Stimulated activated CD4-positive, alpha-beta T cell treated with anti-CD3 and anti-CD28 coated beads, Interleukin-12 subunit alpha, Interleukin-12 subunit beta, amount 100 ng/mL, for 4 hours (primary cell): ENCODE results near the gene XRN2.

Source experiments
- DNase-seq: peaks from one replicate; pipeline ENCODE4 v3.0.0-alpha.2; 2020

The XRN2 gene

GRCh38 chr20:21301940-21302663, 1.0 kb upstream of the XRN2 start:
- DNase-seq = no peak

DNA sequence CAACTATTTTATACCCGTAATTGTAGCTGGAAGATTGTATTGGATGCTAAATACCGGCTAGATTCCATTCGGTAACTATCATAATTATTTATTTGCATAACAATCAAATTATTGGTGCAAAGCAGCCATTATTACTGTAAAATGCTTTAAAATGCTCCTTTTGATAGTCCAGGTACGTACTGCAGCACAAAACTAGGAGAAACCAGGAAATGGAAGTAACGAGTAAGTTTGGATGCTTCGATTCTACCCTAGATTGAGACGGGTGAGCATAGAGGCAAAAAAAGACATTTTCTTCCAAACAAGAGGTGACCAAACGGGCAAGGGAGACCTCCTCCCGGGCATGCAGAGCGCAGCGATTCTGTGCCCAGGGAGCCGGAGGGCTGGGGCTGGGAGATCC, 469 bp upstream of the XRN2 start:
- DNase-seq = no peak

DNA sequence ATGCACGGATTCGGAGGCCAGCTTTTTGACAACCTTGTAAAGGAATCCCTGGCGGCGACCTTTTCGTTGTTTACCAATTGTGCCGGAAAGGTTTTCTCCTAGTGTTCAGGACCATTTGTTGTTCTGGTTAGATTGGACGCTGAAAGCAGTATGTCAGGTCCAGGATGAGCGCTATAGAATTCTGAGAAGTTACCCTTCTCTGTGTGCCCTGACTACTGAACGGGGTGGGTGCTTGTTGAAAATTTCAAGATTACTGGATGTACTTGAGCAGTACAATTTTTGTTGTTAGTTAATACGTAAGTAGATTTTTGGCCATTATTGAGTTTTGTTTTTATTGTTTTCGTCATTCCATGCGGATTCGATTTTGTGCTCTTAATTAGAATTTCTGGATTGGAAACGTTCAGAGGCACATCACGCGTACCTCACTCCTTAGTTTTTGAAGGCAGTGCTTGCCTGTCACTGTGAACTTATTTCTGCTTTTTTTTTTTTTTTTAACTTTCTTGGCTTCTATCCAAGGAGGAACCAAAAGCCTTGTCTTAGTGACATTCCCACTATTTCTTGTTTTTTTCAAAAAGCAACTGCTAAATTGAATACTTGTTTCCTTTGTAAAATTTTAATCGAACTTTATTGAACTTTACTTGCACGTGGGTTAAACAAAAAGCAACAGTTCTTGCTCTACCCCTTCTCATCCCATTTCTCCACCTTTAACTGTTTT, 898 bp downstream of the XRN2 start:
- DNase-seq = no peak

DNA sequence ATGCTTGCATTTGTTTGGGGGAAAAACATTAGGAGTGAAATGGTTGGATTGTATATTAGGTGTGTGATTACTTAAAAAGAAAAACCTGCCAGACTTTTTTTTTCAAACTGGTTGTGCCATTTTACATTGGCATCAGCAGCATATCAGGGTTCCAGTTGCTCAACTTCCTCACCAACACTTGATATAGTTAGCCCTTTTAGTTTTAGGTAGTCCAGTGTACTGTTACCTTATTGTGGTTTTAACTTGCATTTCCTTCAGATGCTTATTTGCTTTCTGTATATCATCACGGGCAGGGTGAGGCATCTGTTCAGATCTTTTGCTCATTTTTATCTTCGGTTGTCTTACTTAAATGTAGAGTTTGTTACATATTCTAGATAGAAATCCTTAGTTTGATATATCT, 5.2 kb downstream of the XRN2 start:
- DNase-seq = no peak

DNA sequence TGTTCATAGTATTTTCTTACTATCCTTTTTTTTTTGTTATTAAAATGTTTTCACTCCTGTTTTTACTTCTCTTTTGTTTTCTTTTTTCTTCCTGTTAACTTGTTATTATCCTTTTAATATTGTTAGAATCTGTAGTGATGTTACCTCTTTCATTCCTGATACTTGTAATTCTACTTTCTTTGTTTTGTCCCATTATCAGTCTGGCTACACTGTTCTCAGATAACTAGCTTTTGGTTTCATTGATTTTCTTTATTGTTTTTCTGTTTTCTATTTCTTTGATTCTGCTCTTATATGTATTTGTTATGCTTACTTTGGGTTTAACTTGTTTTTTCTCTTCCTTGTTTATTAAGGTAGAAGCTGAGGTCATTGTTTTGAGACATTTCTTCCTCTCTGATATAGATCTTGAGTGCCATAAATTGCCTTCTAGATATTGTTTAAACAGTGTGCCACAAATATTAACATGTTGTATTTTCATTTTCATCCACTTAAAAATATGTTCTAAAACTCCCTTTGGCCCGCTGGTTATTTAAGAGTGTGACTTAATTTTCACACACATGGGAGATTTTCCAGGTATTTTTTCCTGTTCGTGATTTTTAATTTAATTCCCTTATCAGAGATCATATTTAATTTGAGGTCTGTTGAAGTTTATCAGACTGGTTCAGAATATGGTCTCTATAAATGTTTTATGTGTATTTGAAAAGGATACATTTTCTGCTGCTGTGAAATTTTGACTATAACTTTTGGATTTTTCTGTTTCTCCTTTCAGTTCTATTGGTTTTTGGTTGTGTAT, 6.7 kb downstream of the XRN2 start:
- DNase-seq = no peak

DNA sequence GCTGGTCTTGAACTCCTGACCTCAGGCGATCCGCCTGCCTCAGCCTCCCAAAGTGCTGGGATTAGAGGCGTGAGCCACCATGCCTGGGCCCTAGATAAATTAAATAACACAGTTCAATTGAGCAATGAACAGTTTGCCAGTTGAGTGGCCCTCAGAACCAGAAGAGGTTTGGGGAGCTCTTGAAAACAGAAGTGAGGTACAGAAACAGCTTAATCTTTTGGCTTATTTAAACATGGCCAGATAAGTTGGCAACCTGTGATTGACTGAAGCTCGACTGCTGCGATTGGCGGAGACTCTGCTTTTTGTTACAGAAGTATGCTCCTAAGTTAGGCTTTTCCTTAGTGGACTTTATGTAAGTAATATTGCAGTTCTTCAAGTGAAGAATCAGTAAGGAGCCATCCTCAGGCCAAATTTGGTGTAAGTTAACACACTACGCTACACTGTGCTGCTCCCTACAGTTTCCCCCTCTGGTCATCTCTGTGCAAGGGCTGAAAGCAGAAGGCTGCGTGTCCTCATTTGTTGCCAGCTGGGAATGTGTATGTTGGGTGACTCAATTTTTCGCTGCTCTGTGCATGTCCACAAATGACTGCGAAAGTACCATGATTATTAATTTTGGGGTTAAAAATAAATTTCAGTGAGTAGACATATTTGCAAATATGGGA, 9.8 kb downstream of the XRN2 start:
- no peak for DNase-seq

DNA sequence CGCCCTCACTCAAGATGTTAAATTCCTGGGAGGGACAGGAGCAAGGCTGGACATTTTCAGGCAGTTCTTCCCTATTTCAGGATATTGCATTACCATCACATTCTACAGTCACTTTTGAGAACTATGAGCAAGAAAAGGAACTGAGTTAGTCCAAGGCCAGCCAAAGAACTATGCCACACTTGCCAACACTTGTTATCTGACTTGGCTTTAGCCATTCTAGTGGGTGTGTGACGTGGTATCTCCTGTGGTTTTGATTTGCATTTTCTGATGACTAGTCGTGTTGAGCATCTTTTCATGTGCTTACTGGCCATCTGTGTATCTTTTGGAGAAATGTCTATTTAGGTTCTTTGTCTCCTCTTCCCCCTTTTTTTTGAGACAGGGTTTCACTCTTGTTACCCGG, 12.0 kb downstream of the XRN2 start:
- no peak for DNase-seq

DNA sequence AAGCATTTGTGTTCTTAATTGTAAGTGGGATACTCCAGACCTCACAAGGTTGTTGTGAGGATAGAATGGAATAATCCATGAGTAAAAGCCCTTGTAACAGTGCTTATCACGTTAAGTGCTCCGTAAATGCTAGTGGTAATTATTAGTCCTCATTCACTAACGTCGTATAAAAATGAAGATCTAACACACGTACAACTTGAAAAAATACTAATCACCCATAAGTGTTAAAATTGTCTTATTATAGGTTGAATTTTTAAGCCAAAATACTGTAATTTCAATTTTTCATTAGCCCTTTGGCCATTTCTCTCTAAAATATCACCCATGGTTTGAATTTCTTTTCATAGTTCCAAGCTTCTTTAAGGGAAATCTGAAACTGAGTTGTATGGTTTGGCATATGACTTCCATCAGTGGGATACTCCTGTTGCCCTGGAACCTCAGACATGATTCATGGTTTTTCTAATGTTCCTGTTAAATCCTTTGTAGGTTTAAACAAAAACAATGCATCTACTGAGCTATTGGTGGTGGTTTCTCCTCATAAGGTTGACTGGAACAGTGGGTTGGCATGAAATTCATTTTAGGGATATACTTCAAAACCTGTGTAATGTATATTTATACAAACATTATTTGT, 19.1 kb downstream of the XRN2 start:
- DNase-seq = no peak

DNA sequence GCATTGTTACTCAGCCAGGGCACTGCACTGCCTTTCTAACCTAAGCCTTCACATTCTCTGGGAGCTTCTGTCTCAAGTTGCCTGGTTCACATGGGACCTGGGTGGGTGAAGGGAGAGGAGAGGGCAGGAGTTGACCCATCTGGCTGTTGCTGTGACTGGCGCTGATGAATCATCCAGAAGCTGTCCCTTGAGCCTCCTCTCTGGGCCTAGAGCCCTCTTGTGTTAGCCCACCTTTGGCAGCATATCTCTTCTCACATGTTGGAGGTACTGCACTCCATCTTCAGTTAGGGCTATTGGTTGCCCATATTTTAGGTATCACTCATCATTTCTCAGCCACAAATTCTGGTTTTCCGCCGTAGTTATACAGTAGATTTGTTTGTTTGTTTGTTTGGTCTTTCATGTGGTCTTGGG, 19.8 kb downstream of the XRN2 start:
- no peak for DNase-seq

GRCh38 chr20:21323640-21324039, 20.5 kb downstream of the XRN2 start:
- DNase-seq = no peak

DNA sequence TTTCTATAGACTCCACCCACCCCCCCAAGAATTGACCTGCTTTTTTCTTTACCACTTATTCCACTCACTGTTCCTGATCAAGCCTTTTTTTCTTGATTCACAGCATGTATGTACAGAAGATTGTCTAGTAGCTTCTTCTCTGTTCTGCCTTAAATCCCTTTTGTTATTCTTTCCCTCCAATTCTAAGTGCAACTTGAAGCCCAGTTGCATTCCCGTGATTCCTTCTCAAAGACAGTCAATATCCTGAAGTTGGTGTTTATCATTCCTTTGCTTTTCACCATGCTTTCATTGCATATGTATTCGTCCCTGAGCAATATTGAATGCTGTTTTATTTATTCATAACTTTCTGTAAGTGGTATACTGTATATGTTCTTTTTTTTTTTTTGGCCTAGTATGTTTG, 21.0 kb downstream of the XRN2 start:
- no peak for DNase-seq

DNA sequence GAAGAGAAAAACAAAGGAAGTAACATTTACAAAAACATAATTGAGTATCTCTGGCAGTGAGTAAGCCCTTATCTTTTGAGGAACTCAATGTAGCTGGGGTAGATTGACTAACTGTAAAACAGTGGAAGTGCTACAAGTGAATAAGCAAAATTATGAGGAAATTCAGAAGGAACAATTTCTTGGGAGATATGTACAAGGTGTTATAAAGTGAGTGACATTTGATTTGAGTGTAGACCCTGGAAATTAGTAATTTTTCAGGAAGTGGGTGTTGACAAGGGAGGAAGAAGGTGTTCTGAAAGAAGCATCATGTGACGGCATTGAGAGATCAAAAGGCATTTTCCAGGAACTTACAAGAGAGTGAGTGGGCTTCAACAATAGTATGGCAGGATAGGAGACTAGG, 22.2 kb downstream of the XRN2 start:
- no peak for DNase-seq

DNA sequence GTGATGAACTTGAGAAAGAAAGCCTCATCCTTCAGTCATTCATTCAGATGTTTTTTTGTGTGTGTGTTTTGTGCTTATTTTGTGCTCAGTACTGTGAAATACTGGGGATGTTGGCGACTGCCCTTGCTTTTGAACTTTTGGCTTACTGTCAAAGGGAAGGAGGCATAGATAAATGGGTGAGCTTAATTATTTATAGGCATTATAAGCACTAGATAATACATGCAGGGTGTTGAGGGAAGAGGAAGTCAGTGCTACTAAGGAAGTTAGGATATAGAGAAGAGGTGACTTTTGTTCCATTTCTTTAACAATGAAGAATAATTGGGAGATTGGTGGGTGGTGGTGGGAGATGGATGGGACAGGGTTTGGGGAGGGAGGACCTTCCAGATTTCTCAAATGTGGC, 23.6 kb downstream of the XRN2 start:
- DNase-seq = no peak

DNA sequence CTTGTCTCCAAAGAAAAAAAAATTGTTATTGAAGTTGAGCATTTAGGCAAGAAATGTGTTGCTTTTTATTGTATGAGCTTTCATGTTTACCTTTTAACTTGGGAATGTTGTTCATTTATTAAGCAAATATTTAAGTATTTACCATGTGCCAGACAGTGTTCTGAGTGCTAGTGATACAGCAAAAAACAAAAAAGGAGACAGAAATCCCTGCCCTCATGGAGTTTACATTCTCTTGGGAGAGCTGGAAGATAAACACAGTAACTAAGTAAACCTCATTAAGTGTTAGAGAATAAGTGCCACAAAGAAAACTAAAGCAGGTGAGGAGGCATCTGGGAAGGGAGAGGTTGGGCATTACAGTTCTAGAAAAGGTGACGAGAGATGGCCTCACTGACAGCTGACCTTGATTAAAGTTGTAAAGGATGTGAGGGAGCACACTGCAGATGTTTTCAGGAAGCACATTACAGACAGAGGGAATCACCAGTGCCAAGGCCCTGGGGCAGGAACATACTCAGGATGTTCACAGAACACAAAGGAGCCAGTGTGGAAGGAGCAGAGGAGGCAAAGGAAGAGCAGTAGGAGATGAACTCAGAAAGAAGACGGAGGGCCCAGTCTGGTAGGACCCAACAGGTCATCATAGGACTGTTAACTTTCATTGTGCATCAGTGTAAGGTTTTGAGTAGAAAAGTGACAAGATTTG, 33.5 kb downstream of the XRN2 start:
- DNase-seq = no peak

DNA sequence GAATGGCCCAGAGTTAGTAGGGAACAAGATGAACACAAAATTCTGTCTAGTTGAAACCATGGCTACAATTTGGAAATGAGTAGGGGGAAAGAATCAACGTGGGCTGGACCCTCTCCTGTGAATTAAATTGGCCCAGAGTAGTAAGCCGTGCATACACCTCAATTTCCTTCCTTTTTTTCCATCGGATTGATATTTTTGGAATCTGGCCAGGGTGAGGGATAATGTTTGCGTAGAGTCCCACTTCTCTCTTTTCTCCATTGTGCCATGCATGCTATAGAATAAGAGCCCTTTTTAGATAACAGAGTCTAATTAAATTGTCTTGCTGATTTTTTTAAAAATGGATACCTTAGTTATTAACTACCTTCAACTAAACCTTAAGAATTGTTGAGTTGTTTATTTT, 35.2 kb downstream of the XRN2 start:
- no peak for DNase-seq

GRCh38 chr20:21339499-21339898, 36.4 kb downstream of the XRN2 start:
- no peak for DNase-seq

DNA sequence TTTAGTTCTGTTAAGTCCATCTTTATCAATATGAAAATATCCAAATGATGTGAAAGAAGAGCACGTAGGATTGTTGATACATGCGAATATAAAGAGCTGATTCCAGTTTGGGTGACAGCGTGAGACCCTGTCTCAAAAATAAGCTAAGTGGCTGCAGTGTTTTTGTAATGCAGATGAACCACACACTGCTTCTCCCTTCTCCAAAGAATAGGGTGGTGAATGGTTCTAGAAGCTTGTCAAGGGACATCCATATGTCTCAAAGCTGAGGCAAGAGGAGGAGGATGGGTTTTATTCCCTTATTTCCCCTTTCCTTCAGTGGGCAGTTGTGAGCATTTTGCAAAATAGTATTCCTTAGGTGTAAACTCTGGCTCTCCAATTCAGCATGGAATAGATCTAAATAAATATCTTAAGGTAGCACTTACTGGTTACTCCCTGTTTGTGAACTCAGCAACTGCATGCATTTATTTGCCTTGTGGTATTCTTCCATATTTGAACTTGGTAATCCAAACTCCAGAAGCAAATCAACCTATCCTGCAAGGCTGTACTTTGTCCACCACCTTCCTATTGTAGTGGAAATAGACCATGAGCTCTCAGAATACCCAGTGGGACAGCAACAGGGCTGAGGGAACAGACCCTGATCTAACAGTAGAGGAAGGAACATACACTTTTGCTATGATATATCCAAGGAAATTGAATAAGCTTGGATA, 38.0 kb downstream of the XRN2 start:
- no peak for DNase-seq

DNA sequence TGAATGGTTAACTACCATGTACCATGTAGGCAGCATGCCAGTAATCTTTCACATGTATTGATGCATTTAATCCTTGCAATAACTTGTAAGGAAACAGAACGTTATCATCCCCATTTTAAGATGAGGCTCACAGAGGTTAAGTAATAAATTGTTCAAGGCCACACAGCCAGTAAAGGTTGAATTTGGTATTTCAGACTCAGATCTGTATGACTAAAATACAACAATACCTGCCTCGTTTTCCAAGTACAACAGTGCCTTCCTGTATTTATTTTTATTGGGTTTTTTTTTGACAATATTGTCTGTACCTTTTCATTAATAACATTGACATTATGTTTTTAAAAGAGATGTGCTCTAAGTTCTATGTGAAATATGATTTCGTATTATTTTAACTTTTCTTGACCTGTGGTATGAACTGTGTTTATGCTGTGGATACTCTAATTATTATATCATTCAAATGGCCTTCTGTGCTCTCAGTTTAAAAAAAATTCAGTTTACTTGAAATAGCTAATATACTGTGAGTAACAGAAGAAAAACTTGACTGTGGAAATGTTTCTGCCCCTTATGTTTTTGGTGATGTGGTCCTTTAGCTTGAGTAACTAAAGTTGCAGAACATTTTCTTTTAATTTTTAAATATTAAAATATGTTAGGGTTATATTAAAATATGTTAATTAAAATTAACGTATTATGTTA, 39.7 kb downstream of the XRN2 start:
- DNase-seq = no peak

DNA sequence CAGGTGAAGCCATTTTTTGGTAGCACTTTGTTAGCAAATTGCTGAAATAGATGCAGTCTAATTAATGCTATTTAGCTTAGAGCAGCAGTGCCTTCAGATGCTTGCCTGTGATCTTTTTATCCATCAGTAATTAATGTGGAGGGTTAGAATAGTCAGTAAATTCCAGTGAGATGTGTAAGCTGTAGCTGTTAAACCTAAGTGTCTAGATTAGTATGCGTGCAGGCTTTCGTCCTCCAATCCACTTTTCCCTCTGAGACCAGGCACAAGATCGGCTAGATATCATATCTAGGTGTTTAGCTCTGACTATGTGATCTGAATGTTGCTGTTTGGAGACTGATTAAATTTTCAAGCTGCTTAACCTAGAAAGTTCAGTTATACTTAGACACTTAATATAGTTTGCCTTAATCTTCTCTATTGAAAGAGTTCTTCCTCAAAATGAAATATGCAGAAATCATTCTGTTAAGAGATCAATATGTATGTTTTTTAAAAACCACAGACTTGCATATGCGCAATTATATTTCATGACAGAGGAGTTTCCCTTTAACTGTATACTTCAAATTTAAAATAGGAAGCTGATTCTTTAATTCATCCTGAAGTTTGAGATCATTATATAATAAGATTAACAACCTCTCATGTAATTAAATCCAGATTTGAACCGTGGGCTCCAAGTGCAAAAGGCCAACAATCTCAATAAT, 41.2 kb downstream of the XRN2 start:
- DNase-seq = no peak

DNA sequence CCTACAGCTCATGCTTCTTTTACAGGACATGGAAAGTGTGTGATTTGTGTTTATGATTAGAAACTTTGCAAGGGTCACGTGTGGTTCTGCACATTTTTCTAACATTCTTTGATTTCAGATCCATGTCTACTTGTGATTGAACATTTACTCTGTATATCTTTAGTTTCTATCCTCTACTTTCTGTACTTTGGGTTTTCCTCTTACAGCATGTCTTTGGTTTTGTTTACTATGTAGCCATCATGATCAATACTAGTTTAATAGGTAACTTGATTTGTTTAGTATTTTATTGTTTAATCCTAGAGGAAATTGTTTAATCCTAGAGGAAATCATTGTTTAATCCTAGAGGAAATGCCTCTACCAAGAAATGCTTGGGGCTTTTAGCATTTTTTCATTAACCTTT, 41.8 kb downstream of the XRN2 start:
- no peak for DNase-seq
